Activated CD4-positive, alpha-beta T cell treated with anti-CD3 and anti-CD28 coated beads, Interleukin-2, amount 10 ng/mL, durations not matched to agents 7 days and 5 days (primary cell): ENCODE results near the gene ELFN2. TPM values are rescaled to one million over a fixed set of nuclear protein-coding genes. Genes with fewer than 3 reads are reported as not detected.
A peak's percentile ranks its signal among the peaks of the same experiment; 100 is the strongest.

Experiments
- CTCF ChIA-PET: fragments of 350-600 bp; sonication (Branson Sonifier 250); formaldehyde crosslinking; loops from one replicate; lab custom pipeline; 2021; ENCODE audit warnings: antibody characterized with exemption; lab: Charles Lee
- POLR2A ChIA-PET: fragments of 350-600 bp; sonication (Branson Sonifier 250); formaldehyde crosslinking; loops from one replicate; lab custom pipeline; 2021; ENCODE audit warnings: antibody characterized with exemption; lab: Charles Lee
- DNase-seq: peaks from one replicate; pipeline ENCODE4 v3.0.0-alpha.2; 2020
- H3K27ac Mint-ChIP-seq: one replicate; pipeline ENCODE4 v1.8.0; 2021; ENCODE audit warnings: mild to moderate bottlenecking, moderate library complexity, mixed read lengths
- H3K27me3 Mint-ChIP-seq: one replicate; pipeline ENCODE4 v1.8.0; 2021; ENCODE audit warnings: mixed read lengths
- H3K36me3 Mint-ChIP-seq: one replicate; pipeline ENCODE4 v1.8.0; 2021; ENCODE audit warnings: low read depth, mixed read lengths
- H3K4me1 Mint-ChIP-seq: one replicate; pipeline ENCODE4 v1.8.0; 2021; ENCODE audit warnings: mixed read lengths
- H3K4me3 Mint-ChIP-seq: one replicate; pipeline ENCODE4 v1.8.0; 2021; ENCODE audit warnings: mild to moderate bottlenecking, moderate library complexity, mixed read lengths
- H3K9me3 Mint-ChIP-seq: one replicate; pipeline ENCODE4 v1.8.0; 2021; ENCODE audit warnings: mixed read lengths
- total RNA-seq, 2 experiments: library from RNA; stranded (reverse); gene quantifications; one replicate each; pipeline ENCODE4 v1.2.3, GENCODE V29; 2021

ELFN2 gene
- total RNA-seq, 2 experiments from 2014 or later, result 0.10 to 0.23 TPM

- Mint-ChIP-seq H3K9me3 (no peaks in the 10 kb centered on the region), H3K4me3 (no peak overlapping the region), H3K4me1 (peaks cover 7% of the 10 kb centered on the region), H3K36me3 (peaks cover 21% of the 10 kb centered on the region), H3K27me3 (no peaks in the 10 kb centered on the region), H3K27ac (no peak overlapping the region)
- ChIA-PET CTCF (interaction anchor here (0.6 to 0.8 kb wide), 2 partner anchors 518 to 699 kb away, joined by 3 to 5 read pairs; no protein-coding TSS in a partner anchor), POLR2A (no interaction called here)
- DNase-seq, result no peak
Observed at GRCh38 chr22:37464181-37464580, 36.9 kb upstream of the ELFN2 start.

- no peaks in the 10 kb centered on the region for H3K27me3 Mint-ChIP-seq
- ChIA-PET POLR2A (no interaction called here), CTCF (no interaction called here)
- H3K4me3 Mint-ChIP-seq, result no peak overlapping the region
- no peaks in the 10 kb centered on the region for H3K9me3 Mint-ChIP-seq
- H3K4me1 Mint-ChIP-seq, result peaks cover 7% of the 10 kb centered on the region
- DNase-seq, result peak; percentile 30
- H3K27ac Mint-ChIP-seq, result no peak overlapping the region
- H3K36me3 Mint-ChIP-seq, result peaks cover 17% of the 10 kb centered on the region
Observed at GRCh38 chr22:37462983-37463382, 35.7 kb upstream of the ELFN2 start.

- H3K9me3 Mint-ChIP-seq, result no peaks in the 10 kb centered on the region
- peaks cover 9% of the 10 kb centered on the region for H3K4me1 Mint-ChIP-seq
- DNase-seq, result no peak
- POLR2A ChIA-PET, result no interaction called here
- H3K27me3 Mint-ChIP-seq, result no peaks in the 10 kb centered on the region
- CTCF ChIA-PET, result interaction anchor here (1.8 kb wide), 1 partner anchor 10 kb away, joined by 7 read pairs; no protein-coding TSS in a partner anchor
- no peak overlapping the region for H3K4me3 Mint-ChIP-seq
- peaks cover 14% of the 10 kb centered on the region for H3K36me3 Mint-ChIP-seq
- peak overlapping the region; percentile 52 for H3K27ac Mint-ChIP-seq
Observed at GRCh38 chr22:37462436-37462835, 35.2 kb upstream of the ELFN2 start.

GRCh38 chr22:37461961-37462360 is 34.7 kb upstream of the ELFN2 start:
- H3K9me3 Mint-ChIP-seq, result no peaks in the 10 kb centered on the region
- peaks cover 10% of the 10 kb centered on the region for H3K4me1 Mint-ChIP-seq
- no peak for DNase-seq

GRCh38 chr22:37460684-37461083 is 33.4 kb upstream of the ELFN2 start:
- ChIA-PET POLR2A (no interaction called here), CTCF (interaction anchor here (1.8 kb wide), 1 partner anchor 11 kb away, joined by 7 read pairs; no protein-coding TSS in a partner anchor)
- H3K4me1 Mint-ChIP-seq, result peaks cover 10% of the 10 kb centered on the region
- peaks cover 9% of the 10 kb centered on the region for H3K36me3 Mint-ChIP-seq
- H3K27me3 Mint-ChIP-seq, result no peaks in the 10 kb centered on the region
- no peak overlapping the region for H3K27ac Mint-ChIP-seq
- no peak for DNase-seq
- no peak overlapping the region for H3K4me3 Mint-ChIP-seq
- no peaks in the 10 kb centered on the region for H3K9me3 Mint-ChIP-seq

More at GRCh38 chr22:37461961-37462360, 34.7 kb upstream of the ELFN2 start:
- no peak overlapping the region for H3K27ac Mint-ChIP-seq
- ChIA-PET CTCF (interaction anchor here (0.7 to 1.8 kb wide), 2 partner anchors 10 to 165 kb away, joined by 3 to 7 read pairs; no protein-coding TSS in a partner anchor), POLR2A (no interaction called here)
- no peak overlapping the region for H3K4me3 Mint-ChIP-seq
- H3K36me3 Mint-ChIP-seq, result peaks cover 14% of the 10 kb centered on the region
- no peaks in the 10 kb centered on the region for H3K27me3 Mint-ChIP-seq

GRCh38 chr22:37459206-37459605 is 31.9 kb upstream of the ELFN2 start:
- Mint-ChIP-seq H3K9me3 (no peaks in the 10 kb centered on the region), H3K36me3 (peaks cover 2% of the 10 kb centered on the region), H3K27me3 (no peaks in the 10 kb centered on the region), H3K4me3 (no peak overlapping the region), H3K4me1 (peaks cover 4% of the 10 kb centered on the region), H3K27ac (no peak overlapping the region)
- ChIA-PET CTCF (interaction anchor here (0.6 to 2.2 kb wide), 3 partner anchors 9 to 193 kb away, joined by 3 to 9 read pairs (median 3); no protein-coding TSS in a partner anchor), POLR2A (no interaction called here)
- no peak for DNase-seq

GRCh38 chr22:37457093-37457893 is 30.0 kb upstream of the ELFN2 start:
- peaks cover 3% of the 10 kb centered on the region for H3K4me1 Mint-ChIP-seq
- no peak overlapping the region for H3K4me3 Mint-ChIP-seq
- CTCF ChIA-PET, result interaction anchor here (0.9 to 2.2 kb wide), 5 partner anchors 15 to 191 kb away, joined by 3 to 9 read pairs (median 4); no protein-coding TSS in a partner anchor
- H3K36me3 Mint-ChIP-seq, result peaks cover 2% of the 10 kb centered on the region
- POLR2A ChIA-PET, result no interaction called here
- no peaks in the 10 kb centered on the region for H3K27me3 Mint-ChIP-seq
- no peaks in the 10 kb centered on the region for H3K9me3 Mint-ChIP-seq
- no peak overlapping the region for H3K27ac Mint-ChIP-seq
- DNase-seq, result peak; percentile 89

- H3K9me3 Mint-ChIP-seq, result no peaks in the 10 kb centered on the region
- peaks cover 3% of the 10 kb centered on the region for H3K4me1 Mint-ChIP-seq
- no peak for DNase-seq
- H3K4me3 Mint-ChIP-seq, result no peak overlapping the region
- no peaks in the 10 kb centered on the region for H3K27me3 Mint-ChIP-seq
- ChIA-PET POLR2A (no interaction called here), CTCF (interaction anchor here (0.6 to 1.0 kb wide), 4 partner anchors 16 to 190 kb away, joined by 3 to 5 read pairs (median 4); no protein-coding TSS in a partner anchor)
- no peak overlapping the region for H3K27ac Mint-ChIP-seq
- peaks cover 2% of the 10 kb centered on the region for H3K36me3 Mint-ChIP-seq
Observed at GRCh38 chr22:37456346-37456745, 29.1 kb upstream of the ELFN2 start.

GRCh38 chr22:37455896-37456295 is 28.6 kb upstream of the ELFN2 start:
- ChIA-PET POLR2A (no interaction called here), CTCF (interaction anchor here (0.7 to 1.2 kb wide), 3 partner anchors 190 to 486 kb away, joined by 3 to 5 read pairs (median 3); no protein-coding TSS in a partner anchor)
- Mint-ChIP-seq H3K4me3 (no peak overlapping the region), H3K36me3 (peaks cover 2% of the 10 kb centered on the region), H3K4me1 (peaks cover 3% of the 10 kb centered on the region), H3K27me3 (no peaks in the 10 kb centered on the region), H3K27ac (no peak overlapping the region), H3K9me3 (no peaks in the 10 kb centered on the region)
- no peak for DNase-seq

- H3K27ac Mint-ChIP-seq, result no peak overlapping the region
- no peaks in the 10 kb centered on the region for H3K27me3 Mint-ChIP-seq
- peaks cover 2% of the 10 kb centered on the region for H3K36me3 Mint-ChIP-seq
- no peaks in the 10 kb centered on the region for H3K9me3 Mint-ChIP-seq
- DNase-seq, result no peak
- H3K4me1 Mint-ChIP-seq, result peaks cover 10% of the 10 kb centered on the region
- CTCF ChIA-PET, result interaction anchor here (0.7 to 1.2 kb wide), 2 partner anchors 195 to 487 kb away, joined by 3 read pairs; no protein-coding TSS in a partner anchor
- POLR2A ChIA-PET, result no interaction called here
- H3K4me3 Mint-ChIP-seq, result no peak overlapping the region
Observed at GRCh38 chr22:37454857-37455686, 27.8 kb upstream of the ELFN2 start.

GRCh38 chr22:37453696-37454095 is 26.4 kb upstream of the ELFN2 start:
- H3K27me3 Mint-ChIP-seq, result no peaks in the 10 kb centered on the region
- POLR2A ChIA-PET, result no interaction called here
- H3K4me3 Mint-ChIP-seq, result no peak overlapping the region
- CTCF ChIA-PET, result interaction anchor here (1.3 kb wide), 1 partner anchor 18 kb away, joined by 3 read pairs; no protein-coding TSS in a partner anchor
- peaks cover under 1% of the 10 kb centered on the region for H3K36me3 Mint-ChIP-seq
- H3K27ac Mint-ChIP-seq, result no peak overlapping the region
- peaks cover 10% of the 10 kb centered on the region for H3K4me1 Mint-ChIP-seq
- no peak for DNase-seq
- no peaks in the 10 kb centered on the region for H3K9me3 Mint-ChIP-seq

GRCh38 chr22:37451218-37451617 is 23.9 kb upstream of the ELFN2 start:
- POLR2A ChIA-PET, result no interaction called here
- CTCF ChIA-PET, result no interaction called here
- no peaks in the 10 kb centered on the region for H3K9me3 Mint-ChIP-seq
- H3K27ac Mint-ChIP-seq, result no peak overlapping the region
- no peak for DNase-seq
- H3K4me3 Mint-ChIP-seq, result no peak overlapping the region
- no peaks in the 10 kb centered on the region for H3K27me3 Mint-ChIP-seq
- H3K4me1 Mint-ChIP-seq, result peaks cover 7% of the 10 kb centered on the region
- no peaks in the 10 kb centered on the region for H3K36me3 Mint-ChIP-seq
